ENCODE data around the gene CCR4. TPM values are rescaled to one million over a fixed set of nuclear protein-coding genes. Genes with fewer than 3 reads are reported as not detected.

CCR4 gene
- total RNA-seq, 1 donor from 2014 or later: 0.49 TPM

DNA sequence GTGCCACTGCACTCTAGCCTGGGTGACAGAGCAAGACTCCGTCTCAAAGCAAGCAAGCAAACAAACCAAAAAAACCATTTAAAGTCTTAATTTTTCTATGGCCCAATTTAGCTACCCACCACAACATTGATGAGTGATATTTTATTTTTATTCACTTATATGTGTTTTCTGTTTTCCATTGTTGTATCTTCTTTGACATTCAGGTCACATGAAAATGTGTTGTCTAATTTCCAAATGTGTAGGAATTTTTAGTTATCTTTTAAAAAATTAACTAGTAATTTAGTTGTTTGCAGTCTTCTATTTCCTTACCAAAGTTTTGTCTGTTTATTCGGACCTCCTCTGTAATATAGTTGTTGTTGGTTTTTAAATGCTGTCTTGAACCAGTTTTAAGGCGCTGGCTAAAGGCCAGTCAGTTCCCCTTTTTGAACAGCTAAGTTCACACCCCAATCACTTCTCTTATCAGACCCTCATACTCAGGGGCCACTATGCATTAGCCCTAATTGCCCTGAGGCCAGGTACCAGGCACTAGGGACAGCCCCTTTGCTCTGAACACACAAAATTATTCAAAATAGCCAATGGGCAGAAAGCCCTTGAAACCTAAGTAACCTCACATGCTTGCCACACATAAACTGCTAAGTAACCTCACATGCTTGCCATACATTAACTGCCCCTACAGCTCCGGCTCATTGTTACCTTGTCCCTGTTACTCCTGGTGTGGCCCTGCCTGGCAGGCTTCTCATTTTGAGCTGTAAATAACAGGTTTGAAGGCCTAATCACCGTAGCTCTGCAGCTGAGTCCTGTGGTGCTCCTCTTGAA, 4.3 kb upstream of the CCR4 start:
- Histone ChIP-seq H3K4me3 (no peak overlapping the region), H3K4me1 (no peaks in the 10 kb centered on the region), H3K9me3 (no peaks in the 10 kb centered on the region), H3K27ac (no peak overlapping the region), H3K36me3 (no peaks in the 10 kb centered on the region), H3K27me3 (no peaks in the 10 kb centered on the region)
- TF ChIP-seq POLR2A (IDR thresholded peaks at IDR 0.05): no peak
- TF ChIP-seq, protein P1, sequence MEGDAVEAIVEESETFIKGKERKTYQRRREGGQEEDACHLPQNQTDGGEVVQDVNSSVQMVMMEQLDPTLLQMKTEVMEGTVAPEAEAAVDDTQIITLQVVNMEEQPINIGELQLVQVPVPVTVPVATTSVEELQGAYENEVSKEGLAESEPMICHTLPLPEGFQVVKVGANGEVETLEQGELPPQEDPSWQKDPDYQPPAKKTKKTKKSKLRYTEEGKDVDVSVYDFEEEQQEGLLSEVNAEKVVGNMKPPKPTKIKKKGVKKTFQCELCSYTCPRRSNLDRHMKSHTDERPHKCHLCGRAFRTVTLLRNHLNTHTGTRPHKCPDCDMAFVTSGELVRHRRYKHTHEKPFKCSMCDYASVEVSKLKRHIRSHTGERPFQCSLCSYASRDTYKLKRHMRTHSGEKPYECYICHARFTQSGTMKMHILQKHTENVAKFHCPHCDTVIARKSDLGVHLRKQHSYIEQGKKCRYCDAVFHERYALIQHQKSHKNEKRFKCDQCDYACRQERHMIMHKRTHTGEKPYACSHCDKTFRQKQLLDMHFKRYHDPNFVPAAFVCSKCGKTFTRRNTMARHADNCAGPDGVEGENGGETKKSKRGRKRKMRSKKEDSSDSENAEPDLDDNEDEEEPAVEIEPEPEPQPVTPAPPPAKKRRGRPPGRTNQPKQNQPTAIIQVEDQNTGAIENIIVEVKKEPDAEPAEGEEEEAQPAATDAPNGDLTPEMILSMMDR (IDR thresholded peaks at IDR 0.05): no peak
- TF ChIP-seq POLR2AphosphoS5 (IDR thresholded peaks at IDR 0.05; ENCODE audit: insufficient read depth in 1 of 2, low read depth in 1 of 2): no peak
- intact Hi-C loops (cut with DNase I): no loop called here
- no peak for DNase-seq (ENCODE audit: extremely low spot score in 2 of 2)

DNA sequence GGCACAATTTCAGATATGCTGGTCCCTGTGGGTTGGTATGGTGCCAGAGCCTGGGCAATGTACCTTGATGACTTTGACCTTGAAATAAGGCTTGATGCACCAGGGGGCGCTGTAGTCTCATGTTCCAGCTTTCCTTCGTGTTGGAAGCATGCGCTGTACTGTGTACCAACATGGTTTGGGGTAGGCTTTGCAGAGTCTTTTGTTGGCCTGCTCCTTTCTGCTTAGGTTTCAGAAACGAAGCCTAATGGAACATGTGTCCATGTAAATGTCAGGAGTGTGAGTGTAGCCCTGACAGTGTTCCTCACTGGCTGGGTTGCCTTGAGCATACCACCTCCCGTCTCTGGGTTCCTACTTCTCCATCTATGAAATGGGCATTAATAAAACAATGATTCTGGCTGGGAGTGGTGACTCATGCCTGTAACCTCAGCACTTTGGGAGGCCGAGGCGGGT, 3.6 kb upstream of the CCR4 start:
- intact Hi-C loops (cut with DNase I): no loop called here
- Histone ChIP-seq H3K27me3 (no peaks in the 10 kb centered on the region), H3K4me1 (no peaks in the 10 kb centered on the region), H3K36me3 (no peaks in the 10 kb centered on the region), H3K4me3 (no peak overlapping the region), H3K27ac (no peak overlapping the region), H3K9me3 (no peaks in the 10 kb centered on the region)
- peak in 1 of 2 donors; percentile 76 for DNase-seq (ENCODE audit: extremely low spot score in 2 of 2)
- TF ChIP-seq POLR2AphosphoS5 (IDR thresholded peaks at IDR 0.05; ENCODE audit: insufficient read depth in 1 of 2, low read depth in 1 of 2) (no peak), POLR2A (IDR thresholded peaks at IDR 0.05) (no peak)
- TF ChIP-seq, protein P1 (IDR thresholded peaks at IDR 0.05): peak; percentile 49 to 65 (median 63)

DNA sequence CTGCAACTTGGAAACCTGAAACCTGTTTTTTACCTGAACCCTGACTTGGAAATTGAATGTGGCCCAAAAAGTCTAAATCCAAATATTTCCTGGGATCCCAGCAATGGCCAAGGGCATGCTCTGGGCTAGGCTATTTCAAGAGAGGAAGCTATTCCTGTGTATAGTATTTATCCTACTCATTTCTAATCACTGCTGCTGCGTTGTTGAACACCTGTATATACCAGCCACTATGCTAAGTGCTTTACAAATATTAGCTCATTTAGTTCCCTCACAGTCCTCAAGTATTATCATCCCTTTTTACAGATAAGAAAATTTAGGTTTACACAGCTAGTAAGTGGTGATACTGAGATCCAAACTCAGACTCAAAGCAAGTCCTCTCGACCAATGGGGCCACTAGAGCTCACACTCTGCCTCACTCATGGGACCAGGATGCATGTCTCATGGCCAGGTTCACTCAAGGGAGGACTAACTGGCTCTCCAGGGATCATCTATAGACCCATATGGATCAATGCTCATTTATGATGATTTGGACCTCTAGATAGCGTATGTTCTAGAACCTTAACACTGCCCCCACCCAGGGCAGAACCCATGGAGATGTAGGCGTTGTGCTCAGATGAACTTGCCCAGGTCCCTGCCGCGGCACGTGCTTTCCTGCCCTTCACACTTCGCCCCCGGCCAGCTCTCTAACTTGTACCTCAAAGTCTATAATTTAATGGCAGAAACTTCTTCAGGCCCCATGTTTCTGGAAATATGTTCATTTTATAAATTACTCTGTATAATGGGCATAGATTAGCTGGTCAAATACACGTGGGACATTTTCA, 2.6 kb upstream of the CCR4 start:
- DNase-seq (ENCODE audit: extremely low spot score in 2 of 2): peak; percentile 12 to 54
- no peak overlapping the region for H3K27ac ChIP-seq
- no peaks in the 10 kb centered on the region for H3K4me1 ChIP-seq
- no peak overlapping the region for H3K4me3 ChIP-seq
- TF ChIP-seq, protein P1 (IDR thresholded peaks at IDR 0.05): no peak
- no peak for TF ChIP-seq POLR2A (IDR thresholded peaks at IDR 0.05)
- TF ChIP-seq POLR2AphosphoS5 (IDR thresholded peaks at IDR 0.05; ENCODE audit: insufficient read depth in 1 of 2, low read depth in 1 of 2): no peak
- no peaks in the 10 kb centered on the region for H3K9me3 ChIP-seq
- intact Hi-C loops (cut with DNase I): no loop called here
- no peaks in the 10 kb centered on the region for H3K36me3 ChIP-seq
- no peaks in the 10 kb centered on the region for H3K27me3 ChIP-seq

DNA sequence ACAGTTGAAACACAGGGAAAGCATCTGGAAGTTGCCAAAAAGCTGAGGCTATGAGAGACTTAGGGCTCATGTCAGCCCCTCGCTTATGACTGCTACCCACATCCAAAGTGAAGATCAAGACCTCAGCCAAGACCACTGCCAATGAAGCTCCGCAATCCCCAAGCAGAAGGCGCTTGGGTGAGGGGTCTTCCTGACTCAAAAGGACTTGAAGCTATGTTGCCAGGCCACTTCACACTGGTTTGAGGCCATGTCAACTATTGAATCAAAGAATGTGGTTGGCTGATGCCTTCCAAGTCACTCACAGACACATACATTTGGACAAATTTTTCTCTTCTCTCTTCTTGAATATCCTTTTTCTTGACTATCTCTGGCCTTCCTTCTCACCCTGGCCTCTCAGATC, 928 bp upstream of the CCR4 start:
- intact Hi-C loops (cut with DNase I): no loop called here
- DNase-seq (ENCODE audit: extremely low spot score in 2 of 2): peak in 1 of 2 donors; percentile 19

More for the DNA sequence above, 928 bp upstream of the CCR4 start:
- Histone ChIP-seq H3K4me3 (no peak overlapping the region), H3K27ac (no peak overlapping the region), H3K36me3 (no peaks in the 10 kb centered on the region), H3K9me3 (no peaks in the 10 kb centered on the region), H3K4me1 (no peaks in the 10 kb centered on the region), H3K27me3 (no peaks in the 10 kb centered on the region)
- TF ChIP-seq POLR2A (IDR thresholded peaks at IDR 0.05) (no peak), POLR2AphosphoS5 (IDR thresholded peaks at IDR 0.05; ENCODE audit: insufficient read depth in 1 of 2, low read depth in 1 of 2) (no peak)
- TF ChIP-seq, protein P1 (IDR thresholded peaks at IDR 0.05): no peak
